Upper lobe of right lung (tissue), 1 donor: ENCODE measurements around the gene UBE2J2. TPM values are rescaled to one million over a fixed set of nuclear protein-coding genes. Genes with fewer than 3 reads are reported as not detected.

Experiments used
- ATAC-seq: fragments of 200-7000 bp; cut with Tn5 transposase; one replicate; pipeline ENCODE4 v1.9.1; 2020; ENCODE audit warnings: mild to moderate bottlenecking, moderate library complexity
- DNase-seq: peaks from one replicate; pipeline ENCODE4 v3.0.0-alpha.2; 2020
- H3K27ac ChIP-seq: fragments of 200-600 bp; one replicate; pipeline ENCODE4 v1.8.0; 2022
- H3K27me3 ChIP-seq: fragments of 200-600 bp; one replicate; pipeline ENCODE4 v1.8.0; 2022; ENCODE audit warnings: mild to moderate bottlenecking
- H3K36me3 ChIP-seq: fragments of 200-600 bp; one replicate; pipeline ENCODE4 v1.8.0; 2022
- H3K4me1 ChIP-seq: fragments of 200-600 bp; one replicate; pipeline ENCODE4 v1.8.0; 2022
- H3K4me3 ChIP-seq: fragments of 200-600 bp; one replicate; pipeline ENCODE4 v1.8.0; 2022; ENCODE audit warnings: mild to moderate bottlenecking
- H3K9me3 ChIP-seq: fragments of 200-600 bp; one replicate; pipeline ENCODE4 v1.8.0; 2022
- intact Hi-C: fragments of 100-400 bp; cut with DNase I; formaldehyde crosslinking; loops from one replicate; pipeline ENCODE4 v1.11.0; 2022
- total RNA-seq: library from RNA; stranded (reverse); fragmentation: NEBNext Ultra II Directional; extraction: Animal tissue kit (Norgen Biotek cat#: 25700); gene quantifications from one replicate; pipeline ENCODE4 v1.2.1, GENCODE V29; 2021
- TF ChIP-seq, protein P1 (sequence below): fragments of 200-600 bp; IDR thresholded peaks from one replicate; pipeline ENCODE4 v1.8.0; 2022; ENCODE audit warnings: antibody characterized with exemption
- donor health status: DM: no; HTN: yes; CAD: no; lungs with severe emphysema.

The UBE2J2 gene
- total RNA-seq, 1 donor from 2014 or later = 52.5 TPM

DNA sequence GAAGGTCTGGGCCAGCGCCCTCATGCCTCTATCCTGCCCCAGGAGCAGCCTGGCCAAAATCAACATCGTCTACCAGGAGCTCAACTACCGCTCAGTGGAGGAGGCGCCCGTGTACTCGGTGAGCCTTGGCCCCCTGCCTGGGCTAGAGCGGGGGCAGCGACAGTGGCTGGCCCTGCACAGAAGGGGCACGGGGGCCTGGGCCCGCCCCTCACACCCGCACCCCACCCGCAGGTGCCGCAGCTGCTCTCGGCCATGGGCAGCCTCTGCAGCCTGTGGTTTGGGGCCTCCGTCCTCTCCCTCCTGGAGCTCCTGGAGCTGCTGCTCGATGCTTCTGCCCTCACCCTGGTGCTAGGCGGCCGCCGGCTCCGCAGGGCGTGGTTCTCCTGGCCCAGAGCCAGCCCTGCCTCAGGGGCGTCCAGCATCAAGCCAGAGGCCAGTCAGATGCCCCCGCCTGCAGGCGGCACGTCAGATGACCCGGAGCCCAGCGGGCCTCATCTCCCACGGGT, 17.4 kb upstream of the UBE2J2 start:
- DNase-seq (no peak), ATAC-seq (no peak)
- H3K4me1 ChIP-seq = no peaks in the 10 kb centered on the region
- no peak overlapping the region for H3K4me3 ChIP-seq
- no peaks in the 10 kb centered on the region for H3K36me3 ChIP-seq
- peaks cover 10% of the 10 kb centered on the region for H3K27me3 ChIP-seq
- H3K9me3 ChIP-seq = no peaks in the 10 kb centered on the region
- no peak overlapping the region for H3K27ac ChIP-seq
- intact Hi-C loops = no loop called here
- TF ChIP-seq, protein P1, sequence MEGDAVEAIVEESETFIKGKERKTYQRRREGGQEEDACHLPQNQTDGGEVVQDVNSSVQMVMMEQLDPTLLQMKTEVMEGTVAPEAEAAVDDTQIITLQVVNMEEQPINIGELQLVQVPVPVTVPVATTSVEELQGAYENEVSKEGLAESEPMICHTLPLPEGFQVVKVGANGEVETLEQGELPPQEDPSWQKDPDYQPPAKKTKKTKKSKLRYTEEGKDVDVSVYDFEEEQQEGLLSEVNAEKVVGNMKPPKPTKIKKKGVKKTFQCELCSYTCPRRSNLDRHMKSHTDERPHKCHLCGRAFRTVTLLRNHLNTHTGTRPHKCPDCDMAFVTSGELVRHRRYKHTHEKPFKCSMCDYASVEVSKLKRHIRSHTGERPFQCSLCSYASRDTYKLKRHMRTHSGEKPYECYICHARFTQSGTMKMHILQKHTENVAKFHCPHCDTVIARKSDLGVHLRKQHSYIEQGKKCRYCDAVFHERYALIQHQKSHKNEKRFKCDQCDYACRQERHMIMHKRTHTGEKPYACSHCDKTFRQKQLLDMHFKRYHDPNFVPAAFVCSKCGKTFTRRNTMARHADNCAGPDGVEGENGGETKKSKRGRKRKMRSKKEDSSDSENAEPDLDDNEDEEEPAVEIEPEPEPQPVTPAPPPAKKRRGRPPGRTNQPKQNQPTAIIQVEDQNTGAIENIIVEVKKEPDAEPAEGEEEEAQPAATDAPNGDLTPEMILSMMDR = no peak

DNA sequence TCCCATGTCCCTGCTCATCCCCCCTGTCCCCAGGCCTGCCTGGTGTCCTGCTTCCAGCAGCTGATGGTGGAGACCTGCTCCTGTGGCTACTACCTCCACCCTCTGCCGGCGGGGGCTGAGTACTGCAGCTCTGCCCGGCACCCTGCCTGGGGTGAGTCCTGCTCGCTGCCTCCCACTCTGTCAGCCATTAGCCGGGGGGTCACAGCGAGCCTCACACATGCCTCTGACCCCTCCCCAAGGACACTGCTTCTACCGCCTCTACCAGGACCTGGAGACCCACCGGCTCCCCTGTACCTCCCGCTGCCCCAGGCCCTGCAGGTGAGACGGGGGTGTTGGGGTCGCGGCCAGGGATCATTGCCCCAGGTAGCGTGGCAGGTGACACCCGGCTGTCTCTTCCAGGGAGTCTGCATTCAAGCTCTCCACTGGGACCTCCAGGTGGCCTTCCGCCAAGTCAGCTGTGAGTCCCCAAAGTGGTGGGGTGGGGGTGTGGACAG, 16.6 kb upstream of the UBE2J2 start:
- intact Hi-C loops = no loop called here

GRCh38 chr1:1287288-1288110, 13.8 kb upstream of the UBE2J2 start:
- TF ChIP-seq, protein P1 = no peak
- peaks cover 14% of the 10 kb centered on the region for H3K27me3 ChIP-seq
- no peak overlapping the region for H3K27ac ChIP-seq
- ATAC-seq (no peak), DNase-seq (no peak)
- intact Hi-C loops = loop anchor here (10.0 kb wide), 1 partner anchor 163 kb away; no protein-coding TSS in a partner anchor
- no peaks in the 10 kb centered on the region for H3K4me1 ChIP-seq
- no peak overlapping the region for H3K4me3 ChIP-seq
- H3K36me3 ChIP-seq = no peaks in the 10 kb centered on the region
- H3K9me3 ChIP-seq = no peaks in the 10 kb centered on the region

More for the DNA sequence above, 16.6 kb upstream of the UBE2J2 start:
- TF ChIP-seq, protein P1 = peak; percentile 59
- Histone ChIP-seq H3K4me1 (no peaks in the 10 kb centered on the region), H3K27ac (no peak overlapping the region), H3K9me3 (no peaks in the 10 kb centered on the region), H3K27me3 (peaks cover 14% of the 10 kb centered on the region), H3K36me3 (no peaks in the 10 kb centered on the region), H3K4me3 (no peak overlapping the region)
- peak; percentile 63 for ATAC-seq
- DNase-seq = peak; percentile 83

DNA sequence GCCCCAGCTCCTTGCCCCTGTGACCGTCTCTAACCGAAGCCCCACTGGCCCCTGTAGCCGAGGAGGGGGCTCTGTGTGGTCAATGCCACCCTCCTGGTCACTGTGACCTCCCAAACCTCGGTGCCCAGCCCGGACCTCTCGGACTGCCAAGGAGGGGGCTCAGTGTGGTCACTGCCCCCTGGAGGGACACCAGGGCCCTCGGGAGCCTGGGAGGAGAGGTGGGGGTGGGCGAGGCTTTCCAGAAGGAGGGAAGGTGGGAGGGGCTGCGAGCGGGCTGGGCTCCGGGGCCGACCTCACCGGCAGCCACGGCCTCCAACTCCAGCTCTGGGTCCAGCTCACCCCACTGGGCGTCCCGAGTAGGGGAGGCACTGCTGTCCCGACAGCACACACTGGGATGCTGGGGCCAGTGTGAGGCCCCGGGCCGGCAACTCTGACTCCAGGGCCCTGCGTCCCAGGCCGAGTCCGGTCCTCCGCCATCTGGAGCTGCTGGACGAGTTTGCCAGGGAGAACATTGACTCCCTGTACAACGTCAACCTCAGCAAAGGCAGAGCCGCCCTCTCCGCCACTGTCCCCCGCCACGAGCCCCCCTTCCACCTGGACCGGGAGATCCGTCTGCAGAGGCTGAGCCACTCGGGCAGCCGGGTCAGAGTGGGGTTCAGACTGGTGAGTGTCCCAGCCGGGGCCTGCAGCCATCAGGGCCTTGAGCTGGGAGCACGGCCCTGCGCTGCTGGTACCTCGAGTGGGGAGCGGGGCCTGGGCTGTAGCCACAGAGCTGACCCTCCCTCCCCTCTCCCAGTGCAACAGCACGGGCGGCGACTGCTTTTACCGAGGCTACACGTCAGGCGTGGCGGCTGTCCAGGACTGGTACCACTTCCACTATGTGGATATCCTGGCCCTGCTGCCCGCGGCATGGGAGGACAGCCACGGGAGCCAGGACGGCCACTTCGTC, 12.9 kb upstream of the UBE2J2 start:
- TF ChIP-seq, protein P1 = no peak
- Histone ChIP-seq H3K27ac (no peak overlapping the region), H3K4me3 (no peak overlapping the region), H3K4me1 (no peaks in the 10 kb centered on the region), H3K27me3 (peaks cover 14% of the 10 kb centered on the region), H3K36me3 (no peaks in the 10 kb centered on the region), H3K9me3 (no peaks in the 10 kb centered on the region)
- ATAC-seq (no peak), DNase-seq (peak; percentile 66)
- intact Hi-C loops = loop anchor here (10.0 kb wide), 1 partner anchor 162 kb away; no protein-coding TSS in a partner anchor

DNA sequence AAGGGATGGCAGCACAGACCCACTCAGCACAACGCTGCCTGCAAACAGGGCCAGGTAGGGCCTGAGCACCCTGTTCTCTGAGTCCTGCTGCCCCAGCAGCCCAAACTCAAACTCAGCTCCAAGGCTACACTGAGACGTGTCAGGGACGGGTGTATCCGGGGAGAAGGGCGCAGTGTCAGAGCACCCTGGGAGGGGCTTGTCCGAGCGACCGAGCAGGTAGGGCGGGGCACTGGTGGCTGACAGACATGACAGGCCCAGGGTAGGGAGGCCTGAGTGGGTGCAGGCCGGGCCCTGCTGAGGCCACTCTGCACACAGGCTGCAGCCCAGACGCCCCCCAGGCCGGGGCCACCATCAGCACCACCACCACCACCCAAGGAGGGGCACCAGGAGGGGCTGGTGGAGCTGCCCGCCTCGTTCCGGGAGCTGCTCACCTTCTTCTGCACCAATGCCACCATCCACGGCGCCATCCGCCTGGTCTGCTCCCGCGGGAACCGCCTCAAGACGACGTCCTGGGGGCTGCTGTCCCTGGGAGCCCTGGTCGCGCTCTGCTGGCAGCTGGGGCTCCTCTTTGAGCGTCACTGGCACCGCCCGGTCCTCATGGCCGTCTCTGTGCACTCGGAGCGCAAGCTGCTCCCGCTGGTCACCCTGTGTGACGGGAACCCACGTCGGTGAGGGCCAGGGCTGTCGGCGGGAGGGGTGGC, 12.1 kb upstream of the UBE2J2 start:
- H3K9me3 ChIP-seq = no peaks in the 10 kb centered on the region
- TF ChIP-seq, protein P1 = no peak
- DNase-seq = no peak
- no peak for ATAC-seq
- no peaks in the 10 kb centered on the region for H3K4me1 ChIP-seq
- H3K36me3 ChIP-seq = no peaks in the 10 kb centered on the region
- intact Hi-C loops = loop anchor here (10.0 kb wide), 1 partner anchor 161 kb away; no protein-coding TSS in a partner anchor
- H3K27me3 ChIP-seq = peaks cover 14% of the 10 kb centered on the region
- H3K4me3 ChIP-seq = no peak overlapping the region
- H3K27ac ChIP-seq = no peak overlapping the region
